AG04449 (cell line): ENCODE data around the gene RPS4Y1.
"Not testable (repeated sequence)": the region's sequence is repeated elsewhere in the genome, so short reads cannot be mapped to it uniquely, and the experiment has no call there.

Experiments
- CTCF ChIA-PET: fragments of 350-600 bp; formaldehyde crosslinking; extraction: SDS; loops from one replicate; lab custom pipeline; 2021; ENCODE audit warnings: antibody characterized with exemption; lab: Yijun Ruan, JAX
- POLR2A ChIA-PET: fragments of 400-600, 350-600 bp; formaldehyde crosslinking; extraction: SDS; loops from one replicate; lab custom pipeline; 2020; ENCODE audit warnings: antibody characterized with exemption, inconsistent platforms; lab: Yijun Ruan, JAX
- DNase-seq: peaks from one replicate; pipeline ENCODE4 v3.0.0-alpha.2; 2010; ENCODE audit warnings: low read depth, low spot score
- H3K4me3 ChIP-seq: 2 replicates; pipeline ENCODE4 v1.5.1; 2011; ENCODE audit warnings: low read depth, mild to moderate bottlenecking, control low read depth, low read length
- CTCF ChIP-seq: IDR thresholded peaks from one replicate; pipeline ENCODE4 v1.5.1; 2011; ENCODE audit warnings: mild to moderate bottlenecking, moderate library complexity, low read length, control low read depth, inconsistent platforms; ENCODE audit not compliant: insufficient read depth; ENCODE audit errors: missing control alignments

Gene RPS4Y1

GRCh38 chrY:2841471-2841893 lies at the start of gene RPS4Y1:
Gene RPS4Y1, plus strand, starts transcription at chrY:2841602. Its CDS starts 23 bp downstream, at chrY:2841625.
- no peak for TF ChIP-seq CTCF
- peak within 1 kb of the TSS; percentile 68 for H3K4me3 ChIP-seq
- CTCF ChIA-PET: no interaction called here
- DNase-seq: no peak
- POLR2A ChIA-PET: no interaction called here

- DNase-seq: no peak
- ChIA-PET POLR2A (no interaction called here), CTCF (no interaction called here)
- H3K4me3 ChIP-seq: no peak overlapping the region
- no peak for TF ChIP-seq CTCF
Measured at GRCh38 chrY:2796977-2797523, 44.4 kb upstream of the RPS4Y1 start.

- POLR2A ChIA-PET: no interaction called here
- TF ChIP-seq CTCF: no peak
- CTCF ChIA-PET: interaction anchor here (1.2 kb wide), 1 partner anchor 23 kb away, joined by 3 read pairs; no protein-coding TSS in a partner anchor
- no peak for DNase-seq
- H3K4me3 ChIP-seq: no peak overlapping the region
Measured at GRCh38 chrY:2797991-2798390, 43.4 kb upstream of the RPS4Y1 start.

- H3K4me3 ChIP-seq: no peak overlapping the region
- POLR2A ChIA-PET: no interaction called here
- TF ChIP-seq CTCF: peak; percentile 21
- CTCF ChIA-PET: interaction anchor here (0.6 to 1.3 kb wide), 2 partner anchors 14 to 61 kb away, joined by 3 to 4 read pairs; no protein-coding TSS in a partner anchor
- DNase-seq: no peak
Measured at GRCh38 chrY:2800246-2800645, 41.2 kb upstream of the RPS4Y1 start.

GRCh38 chrY:2817146-2817896 lies 24.1 kb upstream of the RPS4Y1 start:
- CTCF ChIA-PET, DNase-seq, POLR2A ChIA-PET, H3K4me3 ChIP-seq: not testable (repeated sequence)

GRCh38 chrY:2824471-2824870 lies 16.9 kb upstream of the RPS4Y1 start:
- CTCF ChIA-PET: no interaction called here

More at GRCh38 chrY:2824471-2824870, 16.9 kb upstream of the RPS4Y1 start:
- no peak for DNase-seq
- TF ChIP-seq CTCF: no peak
- POLR2A ChIA-PET: no interaction called here
- H3K4me3 ChIP-seq: no peak overlapping the region
